Mucosa of stomach (tissue), 1 donor: ENCODE measurements around the gene HADH.
"Not testable (repeated sequence)": the region's sequence is repeated elsewhere in the genome, so short reads cannot be mapped to it uniquely, and the experiment has no call there.

Source experiments
- H3K27me3 ChIP-seq: one replicate; pipeline ENCODE4 v1.7.0; 2013; ENCODE audit warnings: mild to moderate bottlenecking, low read length; ENCODE audit not compliant: control insufficient read depth, insufficient read depth
- H3K36me3 ChIP-seq: one replicate; pipeline ENCODE4 v1.7.0; 2013; ENCODE audit warnings: low read length; ENCODE audit not compliant: control insufficient read depth, insufficient read depth
- H3K4me1 ChIP-seq: one replicate; pipeline ENCODE4 v1.7.0; 2013; ENCODE audit warnings: mild to moderate bottlenecking, low read length; ENCODE audit not compliant: control insufficient read depth, insufficient read depth
- H3K4me3 ChIP-seq: one replicate; pipeline ENCODE4 v1.7.0; 2013; ENCODE audit warnings: low read length
- H3K9ac ChIP-seq: one replicate; pipeline ENCODE4 v1.7.0; 2013; ENCODE audit warnings: mild to moderate bottlenecking, low read length, moderate library complexity
- H3K9me3 ChIP-seq: one replicate; pipeline ENCODE4 v1.7.0; 2013; ENCODE audit warnings: mild to moderate bottlenecking, low read length, moderate library complexity; ENCODE audit not compliant: control insufficient read depth
- donor health status: Pancreatic carcinoma.

Gene HADH

DNA sequence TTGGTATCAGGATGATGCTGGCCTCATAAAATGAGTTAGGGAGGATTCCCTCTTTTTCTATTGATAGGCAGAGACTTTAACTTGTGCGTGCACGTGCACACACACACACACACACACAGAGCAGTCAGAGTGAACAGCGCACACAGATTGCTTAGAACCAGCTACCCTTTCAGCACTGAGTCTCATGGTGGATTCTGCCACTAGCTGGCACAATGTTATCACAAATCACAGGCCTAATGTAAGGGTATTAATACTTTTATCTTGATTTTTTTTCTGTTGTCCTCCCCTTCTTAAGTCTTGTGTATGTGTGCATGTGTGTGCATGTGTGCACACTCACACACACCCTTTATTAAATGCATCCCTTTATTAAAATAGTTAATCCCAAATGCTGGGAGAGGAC lies 53.2 kb downstream of the HADH start:
- peaks cover 9% of the 10 kb centered on the region for H3K4me1 ChIP-seq

DNA sequence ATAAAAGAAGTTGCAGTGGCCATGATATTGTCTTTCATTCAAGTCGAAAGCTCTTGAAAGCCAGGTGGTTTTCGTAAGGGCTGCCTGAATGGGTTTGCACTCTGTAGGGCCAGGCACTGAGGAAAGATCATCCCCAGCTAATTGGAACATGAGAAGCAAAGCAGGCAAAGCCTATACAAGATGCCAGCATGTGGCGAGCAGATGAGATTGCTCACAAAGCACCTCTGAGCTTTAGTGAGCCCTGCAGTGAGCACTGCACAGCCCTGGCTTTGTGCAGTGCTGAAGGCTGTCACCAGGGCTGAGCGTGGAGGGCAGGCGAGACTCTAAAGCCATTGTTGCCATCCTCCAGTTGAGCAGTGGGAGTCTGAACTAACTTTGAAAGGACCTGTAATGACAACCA lies 53.8 kb downstream of the HADH start:
- no peaks in the 10 kb centered on the region for H3K36me3 ChIP-seq
- no peak overlapping the region for H3K4me3 ChIP-seq
- H3K9me3 ChIP-seq, result no peaks in the 10 kb centered on the region
- H3K9ac ChIP-seq, result no peak overlapping the region
- H3K4me1 ChIP-seq, result peaks cover 9% of the 10 kb centered on the region
- no peaks in the 10 kb centered on the region for H3K27me3 ChIP-seq

More for the DNA sequence above, 53.2 kb downstream of the HADH start:
- H3K27me3 ChIP-seq, result no peaks in the 10 kb centered on the region
- no peak overlapping the region for H3K4me3 ChIP-seq
- H3K36me3 ChIP-seq, result no peaks in the 10 kb centered on the region
- no peak overlapping the region for H3K9ac ChIP-seq
- no peaks in the 10 kb centered on the region for H3K9me3 ChIP-seq

DNA sequence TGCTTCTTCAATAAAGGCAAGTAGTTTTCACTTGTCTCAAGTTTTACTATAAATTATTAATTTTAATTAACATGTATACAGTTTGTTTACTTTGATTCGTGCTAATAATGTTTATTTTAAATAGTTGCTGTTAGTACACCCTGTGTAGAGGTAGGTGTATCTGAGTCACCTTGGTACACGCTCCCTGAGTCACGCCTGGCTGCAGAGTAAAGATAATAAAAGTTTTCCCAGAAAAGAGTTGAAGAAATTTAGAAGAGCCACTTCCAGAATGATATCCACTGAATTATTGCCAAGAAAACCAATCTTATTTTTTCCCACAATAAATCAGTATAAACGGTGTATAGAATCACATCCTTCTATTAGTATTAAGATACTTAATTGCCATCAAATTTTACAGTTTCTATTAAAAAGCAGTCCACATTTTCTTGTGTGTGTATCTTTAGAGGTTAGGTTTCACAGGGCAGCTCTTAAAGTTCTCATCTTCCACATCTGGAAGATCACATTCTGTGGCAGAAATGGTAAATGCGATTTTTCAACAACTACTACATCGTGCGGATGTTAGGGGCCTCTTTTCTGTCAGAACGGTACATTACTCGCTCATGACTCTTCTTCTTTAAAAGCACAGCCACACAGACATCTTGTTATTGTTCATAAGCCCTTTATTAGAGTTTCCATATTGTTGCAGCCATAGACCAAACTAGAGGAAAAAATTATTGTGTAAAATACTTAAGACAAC lies 55.4 kb downstream of the HADH start:
- no peaks in the 10 kb centered on the region for H3K9me3 ChIP-seq
- no peaks in the 10 kb centered on the region for H3K27me3 ChIP-seq
- no peak overlapping the region for H3K9ac ChIP-seq
- peaks cover 9% of the 10 kb centered on the region for H3K4me1 ChIP-seq
- no peak overlapping the region for H3K4me3 ChIP-seq
- H3K36me3 ChIP-seq, result no peaks in the 10 kb centered on the region

DNA sequence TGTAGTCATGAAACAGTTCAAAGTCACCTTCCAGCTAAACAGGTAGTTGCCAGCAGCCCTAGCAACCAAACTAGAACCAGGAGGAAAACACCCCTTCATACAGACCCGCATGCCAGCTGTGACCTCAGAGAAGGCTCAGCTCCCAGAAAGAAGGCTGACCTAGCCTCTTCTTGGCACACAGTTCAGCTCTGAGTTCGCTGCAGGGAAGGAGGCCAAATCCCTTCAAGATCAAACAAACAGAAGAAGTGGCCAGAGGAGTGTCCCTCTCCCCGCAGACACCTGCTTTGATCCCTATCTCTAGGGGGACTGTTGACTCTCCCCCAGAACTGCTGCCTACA lies 56.0 kb downstream of the HADH start:
- Histone ChIP-seq H3K9ac (no peak overlapping the region), H3K4me1 (peaks cover 9% of the 10 kb centered on the region), H3K4me3 (no peak overlapping the region), H3K36me3 (no peaks in the 10 kb centered on the region), H3K9me3 (no peaks in the 10 kb centered on the region), H3K27me3 (no peaks in the 10 kb centered on the region)

DNA sequence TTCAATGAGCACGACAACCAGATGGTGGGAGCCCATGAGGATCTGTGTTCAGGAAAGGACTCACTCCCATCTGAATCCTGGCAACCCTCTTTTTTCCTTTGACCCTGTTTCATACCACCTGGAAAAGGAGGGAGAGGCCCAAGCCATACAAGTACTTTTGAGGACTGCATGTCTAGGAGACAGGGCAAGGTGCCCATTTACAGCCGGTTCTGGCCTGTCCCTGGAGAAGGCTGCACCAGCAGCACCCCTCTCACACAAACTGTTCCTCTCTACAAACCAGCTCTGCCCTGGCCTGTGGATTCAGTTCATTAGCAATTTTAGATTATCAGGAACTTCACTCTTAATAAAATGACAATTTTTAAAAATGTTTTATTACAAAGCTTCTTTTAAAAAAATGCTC lies 57.5 kb downstream of the HADH start:
- Histone ChIP-seq H3K36me3 (no peaks in the 10 kb centered on the region), H3K27me3 (no peaks in the 10 kb centered on the region), H3K4me1 (peaks cover 9% of the 10 kb centered on the region), H3K9ac (no peak overlapping the region), H3K9me3 (no peaks in the 10 kb centered on the region), H3K4me3 (no peak overlapping the region)

DNA sequence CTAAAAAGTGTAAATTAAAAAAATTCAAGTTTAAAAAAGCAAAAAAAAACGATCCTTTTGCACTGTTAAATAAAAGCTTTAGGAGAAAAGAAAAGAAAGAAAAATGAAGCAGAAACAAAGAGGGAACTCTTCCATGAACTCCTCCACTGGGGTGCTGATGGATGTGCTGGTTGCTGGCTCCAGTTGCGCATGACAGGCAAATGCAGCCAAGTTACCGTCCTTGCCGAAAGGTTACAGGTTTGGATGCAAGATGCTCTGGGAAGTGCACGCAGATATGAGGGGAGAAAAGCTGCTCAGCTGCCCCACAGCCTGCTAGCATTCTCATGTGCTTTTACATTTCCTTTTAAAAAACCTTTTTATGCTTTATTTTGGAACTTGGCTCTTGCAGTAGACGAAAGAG lies 58.5 kb downstream of the HADH start:
- no peaks in the 10 kb centered on the region for H3K36me3 ChIP-seq
- H3K9ac ChIP-seq, result no peak overlapping the region
- no peaks in the 10 kb centered on the region for H3K27me3 ChIP-seq
- peaks cover 9% of the 10 kb centered on the region for H3K4me1 ChIP-seq
- no peak overlapping the region for H3K4me3 ChIP-seq
- no peaks in the 10 kb centered on the region for H3K9me3 ChIP-seq

DNA sequence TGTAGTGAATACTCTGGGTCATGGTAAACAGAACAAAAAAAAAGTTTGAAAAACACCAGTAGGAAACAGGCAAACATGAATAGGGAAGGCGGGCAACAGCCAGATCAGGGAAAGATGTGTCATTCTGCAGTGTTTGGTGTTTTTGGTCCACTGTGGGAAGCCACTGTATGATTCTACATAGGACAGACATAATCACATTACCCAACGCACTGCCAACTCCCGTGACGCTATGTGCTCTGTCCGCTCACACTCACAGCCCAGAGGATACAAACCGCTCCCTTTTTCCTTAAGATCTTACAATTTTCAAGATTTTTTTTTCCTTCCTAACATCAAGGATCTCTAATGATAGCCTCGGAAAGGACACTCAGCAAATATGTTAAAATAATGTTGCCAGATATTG lies 59.3 kb downstream of the HADH start:
- Histone ChIP-seq H3K9me3 (no peaks in the 10 kb centered on the region), H3K36me3 (no peaks in the 10 kb centered on the region), H3K4me3 (no peak overlapping the region), H3K9ac (no peak overlapping the region), H3K4me1 (peaks cover 9% of the 10 kb centered on the region), H3K27me3 (peaks cover 5% of the 10 kb centered on the region)

DNA sequence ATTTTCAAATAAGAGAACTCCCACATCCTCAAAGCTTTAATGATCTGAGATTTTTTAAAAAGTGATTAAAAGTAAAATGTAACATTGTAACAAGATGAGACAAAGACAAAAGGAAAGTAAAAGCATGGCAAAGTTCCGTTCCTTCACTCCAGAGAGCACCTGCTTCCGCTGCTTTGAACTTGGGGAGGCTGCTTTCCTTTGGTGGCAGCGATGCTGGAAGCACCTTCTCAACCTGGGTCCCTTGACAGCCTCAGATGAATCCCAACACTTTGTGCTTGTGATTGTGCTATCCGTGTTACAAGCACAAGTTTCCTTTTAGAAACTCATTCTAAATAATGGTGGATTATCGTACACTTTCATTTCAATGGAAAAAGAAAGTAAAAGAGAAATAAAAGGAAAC lies 59.7 kb downstream of the HADH start:
- Histone ChIP-seq H3K9me3 (no peaks in the 10 kb centered on the region), H3K36me3 (no peaks in the 10 kb centered on the region), H3K27me3 (peaks cover 5% of the 10 kb centered on the region), H3K9ac (no peak overlapping the region), H3K4me3 (no peak overlapping the region), H3K4me1 (peaks cover 6% of the 10 kb centered on the region)

DNA sequence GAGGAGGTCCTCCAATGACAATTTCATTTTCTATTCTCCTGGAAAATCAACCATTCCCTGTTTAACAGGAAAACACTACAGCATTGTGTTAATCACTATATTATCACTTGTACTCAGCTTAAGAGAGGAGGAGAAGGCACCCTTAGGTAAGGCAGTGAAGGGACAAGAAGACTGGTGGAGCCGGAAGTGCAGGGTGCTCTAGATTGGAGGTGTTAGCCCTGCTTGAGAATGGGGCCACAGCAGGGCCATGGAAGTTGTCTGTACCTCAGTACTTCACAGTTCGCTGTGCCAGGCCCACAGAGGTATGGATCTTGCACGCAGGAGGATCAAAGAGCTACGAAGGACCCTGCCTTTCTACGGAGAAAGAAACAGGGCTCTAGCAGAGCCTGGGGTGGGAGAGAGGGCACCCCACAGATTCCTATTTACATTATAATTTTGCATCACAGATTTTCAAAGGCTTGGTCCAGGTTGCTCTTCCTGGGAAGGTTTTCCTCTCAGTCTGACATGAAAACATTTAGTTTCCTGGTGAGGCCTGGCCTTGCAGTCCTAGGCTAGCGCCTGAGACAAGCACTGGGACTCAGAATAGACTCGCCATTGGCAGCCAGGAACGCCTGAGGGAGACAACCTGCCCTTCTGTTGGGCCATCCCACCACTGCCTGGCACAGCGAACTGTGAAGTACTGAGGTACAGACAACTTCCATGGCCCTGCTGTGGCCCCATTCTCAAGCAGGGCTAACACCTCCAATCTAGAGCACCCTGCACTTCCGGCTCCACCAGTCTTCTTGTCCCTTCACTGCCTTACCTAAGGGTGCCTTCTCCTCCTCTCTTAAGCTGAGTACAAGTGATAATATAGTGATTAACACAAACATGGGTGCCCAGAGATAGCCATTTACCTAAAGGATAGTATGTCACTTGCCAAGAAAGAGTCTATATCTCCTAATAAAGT lies 60.8 kb downstream of the HADH start:
- H3K27me3 ChIP-seq, H3K9me3 ChIP-seq, H3K36me3 ChIP-seq, H3K4me1 ChIP-seq, H3K9ac ChIP-seq, H3K4me3 ChIP-seq: not testable (repeated sequence)

DNA sequence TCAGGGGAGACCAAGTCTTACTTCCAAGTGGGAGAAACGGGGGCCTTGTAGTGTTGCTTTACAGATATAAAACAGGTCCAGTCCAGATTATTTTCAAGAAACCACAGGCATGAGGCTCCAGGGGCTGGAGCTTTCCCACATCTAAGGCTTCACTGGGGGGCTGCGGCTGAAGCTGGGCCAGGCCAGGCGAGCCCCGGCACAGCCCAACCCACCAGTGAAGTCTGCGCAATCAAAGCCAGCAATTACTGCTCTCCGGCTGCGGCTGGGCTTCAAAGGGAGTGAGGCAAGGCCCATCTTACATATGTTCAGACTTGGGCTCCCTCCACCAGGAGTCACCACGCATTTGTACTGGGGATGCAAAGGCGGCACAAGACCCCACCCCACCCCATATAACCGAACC lies 61.7 kb downstream of the HADH start:
- no peak overlapping the region for H3K4me3 ChIP-seq
- no peaks in the 10 kb centered on the region for H3K36me3 ChIP-seq
- H3K9me3 ChIP-seq, result no peaks in the 10 kb centered on the region
- H3K4me1 ChIP-seq, result no peaks in the 10 kb centered on the region
- peaks cover 5% of the 10 kb centered on the region for H3K27me3 ChIP-seq
- no peak overlapping the region for H3K9ac ChIP-seq

DNA sequence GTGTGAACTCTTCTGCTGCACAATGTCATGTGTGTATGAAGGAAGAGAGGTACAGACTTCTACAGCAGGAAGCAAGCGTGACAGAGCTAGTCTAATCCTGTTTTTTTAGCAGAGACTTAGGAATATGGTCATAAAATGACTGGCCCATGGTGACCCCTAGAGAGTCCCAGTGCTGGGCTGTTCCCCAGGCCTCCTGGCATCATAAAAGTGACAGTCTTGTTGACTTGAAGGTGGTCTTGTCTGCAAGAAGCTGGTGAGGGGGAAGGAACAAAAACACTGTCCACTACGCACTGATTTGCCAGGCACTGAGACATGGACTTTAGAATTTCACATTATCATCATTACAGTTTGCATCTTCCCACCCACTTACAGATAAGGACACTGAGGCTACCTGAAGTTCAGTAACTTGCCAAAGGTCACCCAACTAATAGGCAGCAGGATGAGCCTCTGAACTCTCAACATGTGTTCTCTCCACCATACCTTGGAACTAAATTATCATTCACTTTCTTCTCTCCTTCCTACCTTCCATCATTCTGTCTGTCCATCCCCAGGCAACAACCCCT lies 63.0 kb downstream of the HADH start:
- Histone ChIP-seq H3K36me3 (no peaks in the 10 kb centered on the region), H3K4me1 (no peaks in the 10 kb centered on the region), H3K9me3 (no peaks in the 10 kb centered on the region), H3K27me3 (peaks cover 5% of the 10 kb centered on the region), H3K9ac (no peak overlapping the region), H3K4me3 (no peak overlapping the region)

DNA sequence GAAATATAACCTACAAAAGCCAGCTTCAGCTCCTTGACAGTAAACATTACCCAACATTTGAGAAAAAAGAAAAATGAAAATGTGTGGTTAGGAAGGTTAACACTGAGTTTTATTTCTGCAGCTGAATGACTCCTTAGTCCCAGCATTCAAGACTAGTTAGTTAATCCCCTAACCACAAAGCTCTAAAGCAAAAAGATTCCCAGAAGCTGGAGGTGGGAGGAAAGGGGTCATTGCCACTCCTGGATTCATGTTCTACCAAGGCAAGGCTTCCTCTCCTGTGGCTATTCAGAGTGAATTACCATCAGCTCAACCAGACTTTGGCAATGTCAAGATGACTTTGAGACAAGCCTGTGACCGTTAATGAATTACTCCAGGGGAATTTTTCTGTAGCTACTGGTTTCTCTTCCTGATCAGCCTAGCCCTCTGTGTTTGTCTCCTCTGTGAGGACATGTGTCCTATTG lies 63.6 kb downstream of the HADH start:
- no peaks in the 10 kb centered on the region for H3K36me3 ChIP-seq
- no peak overlapping the region for H3K4me3 ChIP-seq
- no peak overlapping the region for H3K9ac ChIP-seq
- no peaks in the 10 kb centered on the region for H3K9me3 ChIP-seq
- peaks cover 5% of the 10 kb centered on the region for H3K27me3 ChIP-seq
- no peaks in the 10 kb centered on the region for H3K4me1 ChIP-seq
